Measurements from ENCODE around the gene APOH. TPM values are rescaled to one million over a fixed set of nuclear protein-coding genes. Genes with fewer than 3 reads are reported as not detected.

Gene APOH
- total and polyA plus RNA-seq, 2 of the 8 experiments (the other 6 are each of a cell fraction or from before 2014, with no cell fraction given), result not detected

DNA sequence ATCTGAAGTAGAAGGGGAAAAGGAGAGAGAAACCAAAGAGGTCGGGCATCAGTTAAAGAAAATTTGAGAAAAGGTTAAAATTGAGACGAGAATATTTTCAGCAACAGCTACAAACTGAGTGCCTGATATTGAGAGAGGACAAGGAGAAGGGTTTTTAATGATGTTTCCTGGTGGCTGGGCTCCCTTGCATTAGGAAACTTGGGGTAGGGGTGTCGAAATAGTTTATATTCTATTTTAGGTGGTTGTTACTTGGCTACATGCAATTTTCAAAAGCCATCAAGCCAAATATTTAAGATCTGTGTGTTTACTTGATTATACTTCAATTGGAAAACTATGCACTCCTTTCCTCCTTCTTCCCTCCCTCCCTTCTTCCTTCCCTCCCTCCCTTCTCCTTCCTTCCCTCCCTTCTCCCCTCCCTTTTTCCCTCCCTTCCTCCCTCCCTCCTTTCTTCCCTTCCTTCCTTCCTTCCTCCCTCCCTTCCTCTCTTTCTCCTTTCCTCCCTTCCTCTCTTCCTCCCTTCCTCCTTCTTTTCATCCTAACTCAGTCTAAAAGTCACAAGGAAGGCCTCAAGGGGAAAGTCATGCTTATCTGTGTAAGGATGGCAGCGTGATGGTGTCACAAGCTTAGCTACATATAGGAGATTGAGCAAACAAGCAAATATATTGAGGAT, 1.8 kb upstream of the APOH start:
- no peak overlapping the region for H3K9ac ChIP-seq (replicated peaks in 1 of 4; ENCODE audit: extremely low read depth in 1 of 4, low read depth in 3 of 4, low read length in 3 of 4)
- no peak overlapping the region for H3K4ac ChIP-seq (replicated peaks; ENCODE audit: insufficient read length, low read depth, low read length)
- H3K9me3 ChIP-seq (ENCODE audit: insufficient read depth in 2 of 2, low read depth in 1 of 2, low read length in 1 of 2), result no peaks in the 10 kb centered on the region
- H2AK5ac ChIP-seq (ENCODE audit: low read depth, low read length), result no peak overlapping the region
- H2BK5ac ChIP-seq (ENCODE audit: low read depth, low read length), result no peak overlapping the region
- no peak overlapping the region for H4K8ac ChIP-seq (ENCODE audit: extremely low read depth, insufficient read depth, low read length)
- no peaks in the 10 kb centered on the region for H3K79me2 ChIP-seq (ENCODE audit: control insufficient read depth in 1 of 2, insufficient read depth in 2 of 2, low read length in 2 of 2)
- no peak overlapping the region for H2BK20ac ChIP-seq (ENCODE audit: low read length)
- H3K4me1 ChIP-seq (replicated peaks in 1 of 4; ENCODE audit: control insufficient read depth in 3 of 4, insufficient read depth in 4 of 4, low read length in 3 of 4), result no peaks in the 10 kb centered on the region
- no peak overlapping the region for H3K23ac ChIP-seq (ENCODE audit: insufficient read length)
- WGBS, 2 experiments (ENCODE audit: extremely low coverage in 1 of 2, insufficient coverage in 1 of 2, insufficient read length in 1 of 2, insufficient replicate concordance in 2 of 2, low coverage in 1 of 2, low lambda C conversion rate in 2 of 2, missing lambda C conversion rate in 1 of 2), result 80% methylated on average over 4 of the region's 4 CpGs; no CpG with 5 or more reads in 1 of the 2 experiments
- no peak overlapping the region for H3K27ac ChIP-seq (ENCODE audit: low read depth, low read length)
- TF ChIP-seq PHF8 (conservative IDR thresholded peaks at IDR 0.05; ENCODE audit: low read depth, low read length), result no peak
- TF ChIP-seq FOSL1 (IDR thresholded peaks at IDR 0.05; ENCODE audit: insufficient read depth, low read depth, low read length), result no peak
- no peak for TF ChIP-seq TBP (IDR thresholded peaks at IDR 0.05; ENCODE audit: low read depth, low read length)
- TF ChIP-seq RXRA (IDR thresholded peaks at IDR 0.05; ENCODE audit: insufficient read depth, low read depth, low read length), result no peak
- TF ChIP-seq TAF1 (IDR thresholded peaks at IDR 0.05; ENCODE audit: low read depth, low read length), result no peak
- TF ChIP-seq JUN (IDR thresholded peaks at IDR 0.05; ENCODE audit: low read depth, low read length), result no peak
- no peak for TF ChIP-seq POLR2AphosphoS5 (IDR thresholded peaks at IDR 0.05; ENCODE audit: low read depth, low read length)
- TF ChIP-seq GTF2F1 (IDR thresholded peaks at IDR 0.05; ENCODE audit: borderline replicate concordance, low read depth, low read length), result no peak
- no peak for TF ChIP-seq SRF (IDR thresholded peaks at IDR 0.05; ENCODE audit: low read depth, low read length)
- no peaks in the 10 kb centered on the region for H4K20me1 ChIP-seq (replicated peaks in 1 of 2; ENCODE audit: control insufficient read depth in 1 of 2, insufficient read depth in 2 of 2, low read length in 2 of 2)
- H3K79me1 ChIP-seq (ENCODE audit: low read depth, low read length), result no peaks in the 10 kb centered on the region
- no peak overlapping the region for H3K4me3 ChIP-seq (ENCODE audit: extremely low read depth in 1 of 4, insufficient read depth in 2 of 4, low read depth in 3 of 4, low read length in 4 of 4)
- H4K5ac ChIP-seq (ENCODE audit: insufficient read length, low read depth, low read length), result no peak overlapping the region
- H2BK120ac ChIP-seq (replicated peaks; ENCODE audit: low read depth, low read length), result no peak overlapping the region
- no peak overlapping the region for H2AFZ ChIP-seq (ENCODE audit: low read length)
- H3K14ac ChIP-seq (ENCODE audit: insufficient read length), result no peak overlapping the region
- H2BK15ac ChIP-seq (ENCODE audit: low read length), result no peak overlapping the region
- no peak overlapping the region for H4K91ac ChIP-seq (replicated peaks; ENCODE audit: insufficient read length, low read length)
- DNase-seq (ENCODE audit: low read depth in 1 of 2, low spot score in 2 of 2) (no peak), FAIRE-seq (no peak)
- H3K56ac ChIP-seq (replicated peaks; ENCODE audit: insufficient read length, low read depth, low read length), result no peak overlapping the region
- H3K23me2 ChIP-seq (ENCODE audit: low read depth, low read length), result peaks cover 3% of the 10 kb centered on the region; the same call in 1 of the 2 replicates
- ChIA-PET POLR2A (ENCODE audit: partially characterized antibody) (interaction anchor here (1.4 kb wide), 1 partner anchor 9 kb away, joined by 3 read pairs; no protein-coding TSS in a partner anchor), CTCF (ENCODE audit: partially characterized antibody) (interaction anchor here (0.9 to 1.3 kb wide), 2 partner anchors 18 to 161 kb away, joined by 3 read pairs; no protein-coding TSS in a partner anchor)
- H2BK12ac ChIP-seq (ENCODE audit: low read depth, low read length), result no peak overlapping the region
- no peaks in the 10 kb centered on the region for H3K36me3 ChIP-seq (ENCODE audit: control insufficient read depth in 2 of 4, insufficient read depth in 4 of 4, low read length in 3 of 4)
- no peak overlapping the region for H3K18ac ChIP-seq (ENCODE audit: extremely low read depth, low read length)
- no peaks in the 10 kb centered on the region for H3K27me3 ChIP-seq (replicated peaks in 1 of 4; ENCODE audit: control insufficient read depth in 3 of 4, extremely low read depth in 1 of 4, insufficient read depth in 3 of 4, low read length in 3 of 4)
- no peak overlapping the region for H3K4me2 ChIP-seq (ENCODE audit: insufficient read depth in 1 of 2, low read depth in 2 of 2, low read length in 2 of 2)

Data from H1 (cell line).